KMS-11 (cell line): Measurements from ENCODE around the gene PCDH15.

Experiments
- H2AFZ ChIP-seq: fragments of 200-600 bp; sonication (generic); 2 replicates; pipeline ENCODE4 v1.6.1; 2016; ENCODE audit warnings: antibody characterized with exemption, mixed run types, low read depth
- H3K27ac ChIP-seq: fragments of 200-600 bp; sonication (generic); 2 replicates; pipeline ENCODE4 v1.6.1; 2016; ENCODE audit warnings: mild to moderate bottlenecking, mixed run types
- H3K27me3 ChIP-seq: fragments of 200-600 bp; sonication (generic); 2 replicates; pipeline ENCODE4 v1.6.1; 2017; ENCODE audit warnings: mild to moderate bottlenecking, low read depth, mixed run types, moderate library complexity; ENCODE audit not compliant: insufficient read depth
- H3K36me3 ChIP-seq: fragments of 200-600 bp; sonication (generic); 2 replicates; pipeline ENCODE4 v1.6.1; 2017; ENCODE audit warnings: mild to moderate bottlenecking, mixed run types; ENCODE audit not compliant: insufficient read depth
- H3K4me1 ChIP-seq: fragments of 200-600 bp; sonication (generic); 2 replicates; pipeline ENCODE4 v1.6.1; 2016; ENCODE audit warnings: mild to moderate bottlenecking, low read depth, mixed run types; ENCODE audit not compliant: poor library complexity, severe bottlenecking
- H3K4me2 ChIP-seq: fragments of 200-600 bp; sonication (generic); 2 replicates; pipeline ENCODE4 v1.7.0; 2016; ENCODE audit warnings: mild to moderate bottlenecking, mixed run types
- H3K4me3 ChIP-seq: fragments of 200-600 bp; sonication (generic); IDR thresholded peaks from 2 replicates; pipeline ENCODE4 v1.6.1; 2017; ENCODE audit warnings: low read depth, low read length, mixed read lengths; ENCODE audit not compliant: insufficient read depth
- H3K79me2 ChIP-seq: fragments of 200-600 bp; sonication (generic); 2 replicates; pipeline ENCODE4 v1.6.1; 2016; ENCODE audit warnings: low read depth, mixed run types; ENCODE audit not compliant: insufficient read depth
- H3K9ac ChIP-seq: fragments of 200-600 bp; sonication (generic); 2 replicates; pipeline ENCODE4 v1.6.1; 2016; ENCODE audit warnings: mild to moderate bottlenecking, mixed run types
- H4K20me1 ChIP-seq: fragments of 200-600 bp; sonication (generic); 2 replicates; pipeline ENCODE4 v1.6.1; 2016; ENCODE audit warnings: mild to moderate bottlenecking, mixed run types; ENCODE audit not compliant: insufficient read depth
- CTCF ChIP-seq: fragments of 200-600 bp; sonication (generic); conservative IDR thresholded peaks from 2 replicates; pipeline ENCODE4 v1.6.1; 2017; ENCODE audit warnings: low read depth, mild to moderate bottlenecking, antibody characterized with exemption, low read length, moderate library complexity, mixed read lengths

PCDH15 gene

DNA sequence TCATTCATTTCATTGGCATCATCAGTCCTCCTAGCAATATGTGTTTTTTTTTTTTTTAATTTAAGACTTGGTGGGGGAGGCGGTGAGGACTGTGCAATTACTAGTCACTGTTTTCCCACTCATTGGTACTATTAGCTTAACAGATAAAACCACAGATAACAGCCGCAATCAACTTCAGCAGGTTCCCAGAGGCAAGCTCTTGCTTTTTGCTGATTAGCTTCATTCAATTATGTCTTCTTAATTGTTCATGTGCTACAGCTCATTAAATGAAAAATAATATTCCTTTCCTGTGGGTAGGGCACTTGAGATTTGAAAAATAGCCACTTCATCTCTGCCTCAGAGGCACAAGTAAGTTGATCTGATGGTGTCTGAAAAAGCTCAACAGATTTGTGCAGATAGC is 215.5 kb downstream of the PCDH15 start:
- no peaks in the 10 kb centered on the region for H3K36me3 ChIP-seq
- no peak overlapping the region for H3K4me3 ChIP-seq
- no peaks in the 10 kb centered on the region for H3K79me2 ChIP-seq
- no peaks in the 10 kb centered on the region for H3K4me1 ChIP-seq
- H3K9ac ChIP-seq: no peak overlapping the region
- no peak overlapping the region for H3K4me2 ChIP-seq
- no peaks in the 10 kb centered on the region for H3K27me3 ChIP-seq
- no peaks in the 10 kb centered on the region for H4K20me1 ChIP-seq
- TF ChIP-seq CTCF: no peak
- H2AFZ ChIP-seq: no peak overlapping the region
- no peak overlapping the region for H3K27ac ChIP-seq

GRCh38 chr10:54577682-54578081 is 223.3 kb downstream of the PCDH15 start:
- Histone ChIP-seq H3K4me1 (no peaks in the 10 kb centered on the region), H3K4me2 (no peak overlapping the region), H3K79me2 (no peaks in the 10 kb centered on the region), H3K27ac (no peak overlapping the region), H3K9ac (no peak overlapping the region), H2AFZ (no peak overlapping the region), H4K20me1 (no peaks in the 10 kb centered on the region), H3K36me3 (no peaks in the 10 kb centered on the region), H3K27me3 (no peaks in the 10 kb centered on the region), H3K4me3 (no peak overlapping the region)
- TF ChIP-seq CTCF: no peak

DNA sequence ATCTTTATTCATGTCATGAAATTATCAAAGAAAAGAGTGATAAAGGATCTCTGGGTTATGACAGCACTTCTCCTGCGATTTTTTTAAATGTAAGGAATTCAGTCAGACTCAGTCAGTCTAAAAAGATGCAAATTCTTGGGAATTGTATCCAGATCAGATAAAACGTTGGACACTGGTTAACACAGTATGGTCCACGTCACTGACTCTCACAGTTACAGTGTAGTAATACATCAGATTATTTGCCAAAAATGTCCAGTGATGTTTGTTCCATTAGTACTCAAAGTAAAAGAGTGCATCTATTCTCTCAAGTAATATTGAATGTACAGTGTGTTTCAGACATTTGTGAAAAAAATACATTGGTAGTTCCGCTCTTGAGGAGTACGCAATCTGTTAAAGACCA is 224.5 kb downstream of the PCDH15 start:
- no peak for TF ChIP-seq CTCF
- Histone ChIP-seq H3K4me1 (no peaks in the 10 kb centered on the region), H2AFZ (no peak overlapping the region), H4K20me1 (no peaks in the 10 kb centered on the region), H3K4me3 (no peak overlapping the region), H3K79me2 (no peaks in the 10 kb centered on the region), H3K9ac (no peak overlapping the region), H3K4me2 (no peak overlapping the region), H3K27ac (no peak overlapping the region), H3K27me3 (no peaks in the 10 kb centered on the region), H3K36me3 (no peaks in the 10 kb centered on the region)

GRCh38 chr10:54559498-54559897 is 241.5 kb downstream of the PCDH15 start:
- Histone ChIP-seq H3K27me3 (no peaks in the 10 kb centered on the region), H3K79me2 (no peaks in the 10 kb centered on the region), H3K9ac (no peak overlapping the region), H3K4me2 (no peak overlapping the region), H2AFZ (no peak overlapping the region), H3K27ac (no peak overlapping the region), H3K4me3 (no peak overlapping the region), H4K20me1 (no peaks in the 10 kb centered on the region), H3K4me1 (no peaks in the 10 kb centered on the region), H3K36me3 (no peaks in the 10 kb centered on the region)
- no peak for TF ChIP-seq CTCF

DNA sequence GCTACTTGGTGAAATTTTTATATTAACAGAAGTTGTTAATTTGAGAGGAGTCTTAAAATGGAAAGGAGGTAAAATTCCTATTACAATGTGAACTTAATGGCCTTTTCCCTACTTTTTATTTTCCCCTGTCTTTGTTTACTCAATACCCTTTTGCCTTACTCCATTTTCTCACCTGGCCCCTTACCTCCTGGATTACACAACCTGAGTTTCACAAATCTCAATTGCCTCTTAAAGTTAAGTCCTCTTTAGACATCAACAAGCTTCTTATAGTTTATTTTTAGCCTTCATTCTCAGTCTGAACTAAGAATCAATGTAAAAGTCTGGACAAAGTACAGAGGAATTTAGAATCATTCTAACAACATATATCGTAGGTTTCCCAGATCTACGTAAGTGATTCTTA is 247.0 kb downstream of the PCDH15 start:
- Histone ChIP-seq H2AFZ (no peak overlapping the region), H3K36me3 (no peaks in the 10 kb centered on the region), H4K20me1 (no peaks in the 10 kb centered on the region), H3K9ac (no peak overlapping the region), H3K4me2 (no peak overlapping the region), H3K27me3 (no peaks in the 10 kb centered on the region), H3K79me2 (no peaks in the 10 kb centered on the region), H3K4me3 (no peak overlapping the region), H3K4me1 (no peaks in the 10 kb centered on the region), H3K27ac (no peak overlapping the region)
- no peak for TF ChIP-seq CTCF
